NCI-H187 (cell line): ENCODE results near the gene LYPD4.
A peak's percentile ranks its signal among the peaks of the same experiment; 100 is the strongest.

ENCODE experiments used
- DNase-seq, 2 experiments: peaks; one replicate each; lab custom pipeline; 2025; lab: John Stamatoyannopoulos, UW

Gene LYPD4

DNA sequence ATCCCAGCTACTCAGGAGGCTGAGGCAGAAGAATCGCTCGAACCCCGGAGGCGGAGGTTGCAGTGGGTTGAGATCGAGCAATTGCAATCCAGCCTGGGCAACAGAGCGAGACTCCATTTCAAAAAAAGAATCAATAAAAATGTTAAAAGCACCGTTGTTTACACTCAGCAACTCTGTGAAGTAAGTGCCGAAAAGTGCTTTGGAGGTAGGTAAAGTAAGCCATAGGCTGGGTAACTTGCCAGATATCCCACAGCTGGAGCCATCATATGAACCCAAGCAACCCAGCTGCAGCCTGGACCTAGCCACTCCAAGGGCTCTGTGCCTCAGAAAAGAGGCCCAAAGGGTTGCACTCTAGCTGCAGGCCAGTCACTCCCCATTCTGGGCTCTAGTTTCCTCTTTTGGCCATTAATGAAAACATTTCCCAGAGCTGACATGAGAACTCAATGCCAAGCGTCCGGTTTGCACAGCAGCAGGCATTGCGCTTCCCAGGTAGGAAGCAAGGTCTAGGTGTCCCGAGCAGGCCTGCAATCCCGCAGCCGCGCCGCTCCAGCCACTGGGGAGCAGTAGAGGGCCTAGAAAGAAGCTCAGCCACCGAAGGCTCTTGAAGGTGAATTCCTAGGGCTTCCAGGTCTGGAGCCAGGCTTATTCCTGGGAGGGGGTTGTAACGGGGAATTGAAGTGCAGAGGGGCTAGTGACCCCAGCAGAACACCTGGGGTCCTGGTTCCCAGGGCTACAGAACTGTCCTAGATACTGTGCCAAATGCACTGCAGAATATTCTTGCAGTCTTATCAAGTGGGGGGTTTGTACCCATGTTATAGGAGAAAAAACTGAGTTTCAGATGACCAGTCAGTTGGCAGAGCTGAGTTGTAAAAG, 28.5 kb upstream of the LYPD4 start:
- DNase-seq, result peak; percentile 33 to 61

DNA sequence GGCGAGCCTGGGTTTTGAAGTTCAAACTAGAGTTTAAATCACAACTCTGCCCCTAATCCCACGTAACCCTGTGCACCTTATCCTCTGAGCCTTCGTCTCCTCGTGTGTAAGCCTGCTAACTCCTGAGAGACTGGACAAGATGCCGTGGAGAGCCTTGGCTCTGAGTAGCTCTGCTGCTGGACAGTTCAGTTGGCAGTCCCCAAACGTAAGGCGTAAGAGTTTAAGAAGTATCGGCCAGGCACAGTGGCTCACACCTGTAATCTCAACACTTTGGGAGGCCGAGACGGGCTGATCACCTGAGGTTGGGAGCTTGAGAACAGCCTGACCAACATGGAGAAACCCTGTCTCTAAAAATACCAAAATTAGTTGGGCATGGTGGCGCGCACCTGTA, 27.9 kb upstream of the LYPD4 start:
- no peak for DNase-seq

DNA sequence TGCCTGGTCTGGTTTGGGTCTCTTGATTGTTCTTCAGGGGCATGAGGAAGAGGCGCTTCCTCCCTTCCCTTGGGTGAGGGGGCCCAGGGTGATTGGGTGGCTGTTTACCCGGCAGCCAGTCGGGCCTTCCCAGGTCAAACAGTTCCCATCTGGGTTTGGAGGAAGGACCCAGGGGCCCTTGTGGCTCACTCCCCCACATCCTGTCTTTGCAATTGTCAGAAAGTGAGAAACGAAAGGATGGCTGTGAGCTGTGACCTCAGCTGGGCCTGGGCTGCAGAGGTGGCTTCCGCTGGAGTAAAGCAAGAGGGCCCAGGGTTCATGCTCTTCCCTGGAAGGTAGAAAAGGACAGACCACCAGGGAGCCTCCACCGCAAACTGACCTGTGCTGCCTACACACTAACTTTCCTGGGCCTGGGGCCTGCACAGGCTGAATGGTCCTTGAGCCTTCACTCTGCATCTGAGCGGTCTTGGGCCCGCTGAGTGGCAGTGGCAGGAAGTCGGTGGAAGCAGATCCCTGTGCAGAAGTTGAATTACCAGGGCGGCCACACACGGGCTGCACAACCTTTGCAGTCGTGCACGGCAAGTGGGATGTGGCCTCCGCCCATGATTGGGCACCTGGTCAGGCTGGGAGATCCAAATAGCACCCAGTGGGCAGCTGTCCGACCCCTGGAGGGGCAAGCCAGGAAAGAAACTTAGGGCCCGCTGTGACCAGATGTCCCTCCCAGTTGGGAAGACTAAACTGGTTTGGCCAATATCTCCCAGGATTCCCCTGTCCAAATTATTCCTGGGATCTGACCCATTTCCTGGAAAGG, 27.3 kb upstream of the LYPD4 start:
- DNase-seq, result no peak

DNA sequence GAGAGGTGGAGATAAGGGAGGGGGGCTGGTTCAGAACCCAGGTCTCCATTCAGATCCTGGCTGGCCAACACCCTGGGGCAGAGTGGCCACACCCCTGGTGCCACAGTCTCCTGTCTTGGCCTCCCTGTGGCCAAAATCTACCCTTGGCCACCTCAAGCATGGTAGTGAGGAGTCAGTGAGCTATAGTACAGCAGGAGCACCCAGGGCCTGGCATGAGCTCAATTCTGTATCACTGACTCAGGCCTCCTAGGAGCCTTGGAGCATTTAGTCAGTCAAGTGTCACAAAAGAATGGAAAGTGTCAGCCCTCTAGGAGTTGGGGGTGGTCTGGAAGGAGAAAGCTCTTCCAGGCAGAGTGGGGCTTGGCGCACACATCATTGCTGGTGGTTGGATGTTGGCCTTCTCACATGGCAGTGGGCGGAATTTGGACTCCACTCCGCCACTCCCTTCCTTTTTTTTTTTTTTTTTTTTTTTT, 26.0 kb upstream of the LYPD4 start:
- DNase-seq, result no peak

DNA sequence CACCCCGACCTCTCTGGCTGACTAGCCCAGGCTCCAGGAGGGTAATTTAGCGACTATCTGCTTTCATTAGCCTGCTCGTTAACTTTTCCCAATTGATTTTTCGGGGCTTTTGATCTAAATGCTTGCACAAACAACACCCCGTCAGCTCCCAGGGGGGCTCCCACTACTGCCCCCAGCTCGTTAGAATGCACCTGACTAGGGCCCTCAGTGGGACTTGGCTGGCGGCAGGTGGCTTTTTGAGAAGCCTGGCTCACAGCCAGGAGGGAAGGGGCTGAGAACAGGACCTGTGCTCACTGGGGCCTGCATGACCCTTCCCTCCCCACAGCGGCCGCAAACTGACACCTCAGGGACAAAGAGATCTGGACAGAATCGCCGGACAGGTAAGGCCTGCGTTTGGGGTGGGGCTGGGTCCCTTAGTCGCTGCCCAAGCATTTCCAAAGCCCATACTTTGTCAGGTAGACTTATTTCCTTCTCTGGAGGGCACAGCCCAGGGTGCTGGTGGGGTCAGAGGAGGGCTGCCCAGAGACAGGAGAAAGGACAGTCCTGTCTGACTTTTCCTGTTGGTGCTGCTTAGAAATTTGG, 25.0 kb upstream of the LYPD4 start:
- DNase-seq, result no peak

DNA sequence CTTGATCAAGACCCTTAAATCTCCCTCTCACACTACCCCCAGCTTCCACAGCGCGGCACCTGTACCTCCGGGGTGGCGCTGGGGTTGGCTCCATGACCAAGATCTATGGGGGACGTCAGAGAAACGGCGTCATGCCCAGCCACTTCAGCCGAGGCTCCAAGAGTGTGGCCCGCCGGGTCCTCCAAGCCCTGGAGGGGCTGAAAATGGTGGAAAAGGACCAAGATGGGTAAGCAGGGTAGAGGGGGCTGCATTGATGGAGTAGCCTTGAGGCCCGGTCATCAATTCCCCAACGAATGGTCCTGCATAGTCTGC, 24.5 kb upstream of the LYPD4 start:
- DNase-seq, result no peak

DNA sequence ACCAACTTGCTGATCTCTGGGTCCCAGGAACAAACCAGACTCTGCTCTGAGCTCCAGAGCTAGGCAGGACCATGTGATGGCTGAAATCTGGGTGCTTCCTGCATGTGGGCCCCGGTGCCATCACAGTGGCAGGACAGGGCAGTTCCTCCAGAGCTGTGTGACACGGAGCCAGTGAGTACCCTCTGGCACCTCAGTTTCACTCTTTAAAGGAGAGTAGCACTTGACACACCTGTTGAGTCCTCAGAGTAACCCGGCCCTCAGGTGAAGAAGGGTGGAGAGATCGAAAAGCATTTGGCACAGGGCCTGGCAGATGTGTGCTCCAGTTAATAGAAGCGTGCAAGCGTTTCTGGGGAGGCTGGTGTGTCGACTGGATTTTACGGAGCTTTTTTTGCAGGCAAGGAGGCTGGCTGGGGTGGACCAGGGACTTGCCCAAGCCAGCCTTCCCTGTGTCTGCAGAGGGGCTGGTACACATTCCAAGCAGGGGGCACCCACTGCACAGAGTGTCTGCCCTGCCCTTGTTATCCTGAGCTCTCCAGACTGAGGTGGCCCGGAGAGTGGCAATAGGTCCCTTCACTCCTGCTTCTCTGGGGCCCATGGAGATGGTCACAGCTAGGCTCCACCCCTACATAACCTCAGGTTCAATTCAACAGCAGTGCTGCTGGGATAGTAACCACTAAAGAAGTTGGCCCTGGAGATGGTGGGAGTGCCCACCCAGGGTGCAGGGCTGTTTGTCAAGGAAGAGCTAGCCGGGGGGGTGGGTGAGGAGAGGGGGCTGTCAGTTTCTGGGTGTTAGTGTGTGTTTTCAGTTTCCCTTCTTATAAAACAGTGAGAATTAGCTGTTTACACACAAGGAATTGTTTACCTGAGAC, 23.9 kb upstream of the LYPD4 start:
- DNase-seq, result peak; percentile 38 to 61

DNA sequence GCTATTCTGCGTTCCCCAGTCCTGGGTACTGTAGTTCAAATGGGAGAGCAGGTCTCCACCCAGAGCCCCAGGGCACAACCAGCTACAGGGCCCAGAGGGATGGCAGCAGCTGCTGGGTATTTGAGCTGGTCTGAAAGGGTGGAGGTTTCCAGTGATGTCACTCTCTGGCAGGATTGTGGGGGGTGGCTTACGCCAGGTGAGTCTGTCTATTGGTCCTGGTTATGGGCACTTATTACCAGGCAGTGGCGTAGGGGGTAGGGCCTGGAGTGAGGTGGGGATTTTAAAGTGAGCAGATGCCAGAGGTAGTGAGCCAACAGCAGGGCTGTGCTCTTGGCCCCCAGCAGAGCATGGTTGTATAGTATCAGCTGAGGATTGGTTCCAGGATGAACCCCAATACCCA, 21.8 kb upstream of the LYPD4 start:
- DNase-seq, result no peak

DNA sequence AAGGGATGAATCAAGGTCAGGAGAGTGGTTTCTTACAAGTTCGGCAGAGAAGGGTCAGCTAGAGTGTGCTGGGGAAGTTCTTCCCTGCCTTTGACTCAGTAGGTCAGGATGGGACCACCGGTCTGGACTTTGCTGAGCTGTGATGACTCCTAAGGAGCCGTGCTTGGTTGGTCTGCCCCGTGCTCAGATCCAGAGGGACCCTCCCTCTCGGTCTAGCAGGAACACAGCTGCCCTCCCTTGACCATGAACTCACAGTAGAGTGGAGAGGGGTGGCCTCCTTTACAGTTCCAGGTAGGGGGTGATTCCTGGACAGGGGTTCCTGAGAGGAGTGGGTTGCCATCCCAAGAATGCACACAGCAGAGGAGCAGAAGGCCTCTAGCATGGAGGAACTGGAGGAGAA, 19.9 kb upstream of the LYPD4 start:
- no peak for DNase-seq

DNA sequence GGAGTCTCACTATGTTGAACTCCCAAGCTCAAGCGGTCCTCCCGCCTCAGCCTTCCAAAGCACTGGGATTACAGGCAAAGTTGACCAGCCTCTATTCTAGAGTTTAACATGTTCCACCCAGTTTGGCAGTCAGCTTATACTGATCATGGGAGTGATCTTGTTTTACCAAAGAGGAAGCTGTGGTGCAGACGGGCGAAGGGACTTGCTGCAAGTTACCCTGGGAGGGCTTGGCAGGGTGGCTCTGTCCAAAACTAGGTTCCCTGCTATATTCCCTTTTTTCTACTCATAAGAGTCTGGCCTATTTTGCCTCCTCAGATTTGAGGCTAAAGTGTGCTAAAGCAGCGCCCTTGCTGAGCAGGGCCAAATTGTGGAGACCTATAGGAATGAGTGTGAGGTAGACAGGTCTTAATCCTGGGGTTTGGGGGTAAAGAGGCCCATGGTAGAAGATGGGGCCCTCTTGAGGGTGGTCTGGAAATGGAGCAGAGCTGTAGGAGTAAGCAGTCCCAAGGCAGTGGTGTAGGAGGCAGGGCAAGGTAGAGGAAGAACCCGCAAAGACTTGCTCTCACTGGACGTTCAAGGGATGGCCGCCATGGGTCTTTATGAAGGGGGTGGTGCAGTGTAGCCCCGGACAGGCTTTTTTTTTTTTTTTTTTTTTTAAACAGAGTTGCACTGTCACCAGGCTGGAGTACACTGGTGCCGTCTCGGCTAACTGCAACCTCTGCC, 18.9 kb upstream of the LYPD4 start:
- DNase-seq, result no peak

DNA sequence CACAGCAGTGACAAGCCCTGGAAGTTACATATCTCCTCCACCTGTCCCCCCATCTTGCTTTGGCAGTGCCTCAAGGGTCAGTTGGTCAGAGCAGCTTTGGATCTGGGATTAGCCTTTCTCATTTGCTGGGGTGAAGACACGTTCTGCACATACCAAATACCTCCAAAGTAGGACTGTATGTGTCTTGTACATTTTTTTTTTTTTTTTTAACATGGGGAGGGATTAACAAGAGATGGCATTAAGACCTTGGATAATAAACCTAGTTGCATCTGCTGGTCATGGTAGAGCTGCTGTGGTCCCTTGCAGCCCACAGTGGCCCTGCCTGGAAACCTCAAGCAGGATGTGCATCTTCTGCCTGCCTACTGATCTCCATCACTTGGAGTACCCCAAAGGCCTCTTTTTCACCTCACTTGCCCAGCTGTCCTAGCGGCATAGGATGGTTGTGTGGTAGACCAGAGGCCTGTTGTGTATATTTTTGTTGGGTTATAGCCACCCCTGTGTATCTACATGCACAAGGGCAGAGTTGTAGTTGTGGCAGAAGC, 18.0 kb upstream of the LYPD4 start:
- no peak for DNase-seq

DNA sequence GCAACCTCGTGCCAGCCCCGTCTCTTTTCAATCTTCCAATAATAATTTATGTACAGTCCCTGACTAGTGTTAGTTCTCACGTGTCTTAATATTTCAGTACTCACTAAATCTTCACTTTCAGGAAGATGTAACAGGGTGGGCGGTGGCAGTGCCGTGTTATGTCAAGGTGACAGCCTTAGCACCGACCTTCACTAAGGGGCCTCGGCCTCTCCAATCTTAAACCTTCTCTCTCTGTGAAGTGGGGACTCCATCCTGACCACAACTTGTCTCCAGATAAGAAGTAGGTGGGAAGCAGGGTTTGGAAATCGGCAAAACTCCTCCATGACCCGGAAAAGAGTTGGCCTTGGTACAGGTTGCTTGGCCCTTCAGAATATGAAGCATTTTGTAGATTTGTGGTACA, 17.4 kb upstream of the LYPD4 start:
- no peak for DNase-seq

DNA sequence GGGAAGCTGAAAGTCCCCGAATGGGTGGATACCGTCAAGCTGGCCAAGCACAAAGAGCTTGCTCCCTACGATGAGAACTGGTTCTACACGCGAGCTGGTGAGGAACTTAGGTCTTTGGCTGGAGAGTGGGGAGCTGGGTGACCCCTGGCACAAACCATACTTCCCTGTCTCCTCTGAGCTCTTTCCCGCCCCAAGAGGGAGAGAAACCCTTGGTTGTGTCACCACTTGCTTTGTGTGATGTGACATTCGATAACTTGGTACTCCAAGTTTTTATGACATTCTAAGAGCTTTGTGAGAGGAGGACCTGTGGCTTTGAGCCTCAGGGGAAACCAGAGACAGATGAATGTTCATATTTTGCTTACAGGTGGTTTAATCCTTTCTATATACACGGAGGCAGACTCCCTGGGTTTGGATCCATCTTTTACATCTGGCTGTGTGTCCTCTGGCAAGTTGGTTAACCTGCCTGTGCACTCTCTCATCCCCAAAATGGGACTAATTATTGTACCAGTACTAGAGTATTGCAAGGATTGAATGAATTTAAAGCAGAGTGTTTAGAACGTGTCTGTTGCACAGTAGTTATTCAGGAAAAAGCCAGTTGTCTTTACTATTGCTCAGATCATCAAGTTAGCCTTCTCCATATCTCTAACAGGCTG, 16.8 kb upstream of the LYPD4 start:
- peak; percentile 23 to 62 for DNase-seq

DNA sequence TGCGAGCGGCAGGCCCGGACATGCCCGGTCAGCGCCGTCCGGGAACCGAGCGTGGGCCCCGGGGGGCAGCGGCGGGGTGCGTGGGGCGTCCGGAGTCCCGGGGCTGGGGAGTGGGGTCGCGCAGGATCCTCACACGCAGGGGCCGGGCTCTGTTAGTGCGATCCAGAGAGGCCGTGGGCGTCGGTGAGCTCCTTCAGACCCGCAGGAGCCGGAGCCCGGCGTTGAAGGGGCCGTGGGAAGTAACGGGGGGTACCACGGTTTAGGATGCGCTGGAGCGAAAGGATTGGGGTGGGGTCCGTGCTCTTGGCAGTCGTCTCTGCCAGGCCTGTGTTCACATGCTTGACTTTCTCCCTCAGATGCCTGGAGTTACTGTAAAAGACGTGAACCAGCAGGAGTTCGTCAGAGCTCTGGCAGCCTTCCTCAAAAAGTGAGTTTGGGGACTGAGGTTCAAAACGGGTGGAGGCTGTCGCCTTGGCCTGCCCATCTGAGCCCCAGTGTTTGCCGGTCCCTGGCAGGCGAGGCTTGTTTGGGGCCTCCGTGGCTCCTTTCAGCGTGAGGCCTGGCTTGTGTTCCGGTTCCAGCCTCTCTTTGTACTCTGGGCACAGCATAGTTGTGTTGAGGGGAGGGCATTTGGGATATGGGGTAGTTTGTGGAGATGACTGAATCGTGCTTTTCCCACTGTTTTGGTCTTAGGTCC, 16.1 kb upstream of the LYPD4 start:
- no peak for DNase-seq

DNA sequence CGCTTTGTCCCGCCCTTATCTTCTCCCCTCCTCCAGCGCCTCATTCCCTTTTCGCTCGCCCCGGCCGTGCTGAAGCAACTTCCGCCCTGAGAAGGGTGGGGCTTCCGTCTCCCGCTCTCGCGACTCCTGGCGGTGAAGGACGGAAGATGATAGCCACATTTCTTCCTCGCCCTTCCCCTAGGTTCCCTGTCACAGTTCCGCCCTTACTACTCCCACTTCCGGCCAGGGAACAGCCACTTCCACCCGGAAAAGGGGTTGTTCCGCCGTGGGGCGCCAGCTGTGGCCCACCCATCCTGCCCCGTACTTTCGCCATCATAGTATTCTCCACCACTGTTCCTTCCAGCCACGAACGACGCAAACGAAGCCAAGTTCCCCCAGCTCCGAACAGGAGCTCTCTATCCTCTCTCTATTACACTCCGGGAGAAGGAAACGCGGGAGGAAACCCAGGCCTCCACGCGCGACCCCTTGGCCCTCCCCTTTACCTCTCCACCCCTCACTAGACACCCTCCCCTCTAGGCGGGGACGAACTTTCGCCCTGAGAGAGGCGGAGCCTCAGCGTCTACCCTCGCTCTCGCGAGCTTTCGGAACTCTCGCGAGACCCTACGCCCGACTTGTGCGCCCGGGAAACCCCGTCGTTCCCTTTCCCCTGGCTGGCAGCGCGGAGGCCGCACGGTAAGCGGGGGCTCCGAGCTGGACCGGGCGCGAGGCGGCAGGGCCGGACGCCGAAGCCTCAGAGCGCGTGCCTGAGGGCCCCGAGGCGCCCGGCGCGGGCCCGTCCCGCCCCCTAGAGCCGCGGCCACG, 15.3 kb upstream of the LYPD4 start, which contains the start of gene RPS19:
TSS of gene RPS19 (plus strand) at position 638 of the 801 bp plus-strand sequence. CDS start 520 bp downstream, outside the sequence.
- DNase-seq, result peak; percentile 98 to 99

DNA sequence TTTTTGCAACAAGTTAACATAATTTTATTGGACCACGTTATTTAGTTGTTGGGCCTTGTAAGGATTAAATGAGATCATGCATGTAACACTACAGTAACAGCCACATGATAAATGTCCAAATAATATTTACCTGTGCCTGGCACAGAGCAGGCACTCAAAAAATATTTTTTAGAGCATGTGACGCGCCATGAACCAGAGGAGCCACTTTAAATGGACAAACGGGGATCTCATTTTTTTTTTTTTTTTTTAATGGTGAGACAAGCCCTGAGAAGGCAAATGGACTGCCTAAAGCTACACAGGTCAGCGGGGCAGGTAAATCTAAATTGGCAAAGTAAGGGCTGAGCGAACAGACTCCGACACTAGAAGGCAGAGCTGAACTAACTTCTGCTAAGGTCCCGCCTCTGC, 14.7 kb upstream of the LYPD4 start:
- DNase-seq, result no peak

DNA sequence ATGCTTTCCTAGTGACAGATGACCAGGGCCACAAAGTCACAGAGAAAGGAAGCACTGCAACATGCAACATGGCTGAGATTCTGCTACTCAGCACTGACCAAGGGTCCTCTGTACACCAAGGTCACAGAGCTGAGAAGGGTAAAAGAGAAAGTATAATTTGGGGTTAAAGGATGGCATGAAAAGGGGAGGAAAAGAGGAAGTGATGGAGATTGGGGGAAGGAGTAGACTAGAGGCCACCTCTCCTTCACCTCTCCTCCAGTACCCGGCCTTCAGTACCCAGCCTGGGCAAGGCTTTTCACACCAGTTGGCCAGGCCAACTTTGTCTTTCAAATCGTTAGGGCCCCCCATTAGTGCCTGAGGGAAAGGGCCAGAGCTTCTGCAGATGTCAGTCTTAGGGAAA, 9.3 kb upstream of the LYPD4 start:
- no peak for DNase-seq

DNA sequence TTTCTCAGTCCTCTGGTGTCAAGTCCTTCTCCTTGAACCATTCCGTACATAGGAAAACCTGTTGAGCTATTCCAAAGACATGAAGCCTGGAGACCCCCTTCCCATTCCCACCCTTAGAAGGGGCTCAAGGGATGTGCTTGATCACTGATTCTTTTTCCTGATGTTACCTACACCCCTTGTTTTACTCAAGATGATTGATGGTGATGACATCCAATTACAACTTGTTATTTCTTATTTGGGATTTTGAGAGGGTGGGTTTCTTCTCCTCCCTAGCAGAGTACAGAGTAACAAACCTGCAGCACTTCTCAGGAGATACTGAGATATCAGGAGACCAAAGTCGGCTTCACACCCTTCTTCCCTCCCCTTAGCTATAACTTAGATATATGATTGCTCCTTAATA, 8.9 kb upstream of the LYPD4 start:
- DNase-seq, result no peak

DNA sequence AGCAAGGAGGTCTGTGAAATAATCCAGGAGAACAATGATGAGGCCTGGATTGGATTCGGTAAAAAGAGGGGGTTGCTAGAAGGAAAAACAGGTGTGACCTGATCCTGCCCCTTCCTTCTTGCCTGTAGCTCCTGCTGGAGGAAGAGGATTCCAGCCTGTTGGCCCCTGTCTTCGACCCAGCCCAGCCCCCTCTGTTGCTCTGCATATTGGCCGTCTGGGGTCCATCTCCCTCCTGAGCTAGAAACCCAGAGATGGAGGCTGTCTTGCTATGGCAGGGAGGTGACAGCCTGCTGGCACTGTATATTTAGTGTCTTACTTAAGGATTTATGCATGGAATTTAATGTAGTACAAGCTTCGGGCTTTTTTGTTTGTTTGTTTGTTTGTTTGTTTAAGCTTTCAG, 7.0 kb upstream of the LYPD4 start:
- no peak for DNase-seq
